HG03558 (cell line): ENCODE results near the gene RITA1.

Experiments used
- ATAC-seq: cut with Tn5 transposase; IDR thresholded peaks from one replicate; pipeline ENCODE4 v1.9.1; 2021; ENCODE audit warnings: moderate number of reproducible peaks; ENCODE audit not compliant: unreplicated experiment; ENCODE audit errors: extremely low read depth

RITA1 gene

DNA sequence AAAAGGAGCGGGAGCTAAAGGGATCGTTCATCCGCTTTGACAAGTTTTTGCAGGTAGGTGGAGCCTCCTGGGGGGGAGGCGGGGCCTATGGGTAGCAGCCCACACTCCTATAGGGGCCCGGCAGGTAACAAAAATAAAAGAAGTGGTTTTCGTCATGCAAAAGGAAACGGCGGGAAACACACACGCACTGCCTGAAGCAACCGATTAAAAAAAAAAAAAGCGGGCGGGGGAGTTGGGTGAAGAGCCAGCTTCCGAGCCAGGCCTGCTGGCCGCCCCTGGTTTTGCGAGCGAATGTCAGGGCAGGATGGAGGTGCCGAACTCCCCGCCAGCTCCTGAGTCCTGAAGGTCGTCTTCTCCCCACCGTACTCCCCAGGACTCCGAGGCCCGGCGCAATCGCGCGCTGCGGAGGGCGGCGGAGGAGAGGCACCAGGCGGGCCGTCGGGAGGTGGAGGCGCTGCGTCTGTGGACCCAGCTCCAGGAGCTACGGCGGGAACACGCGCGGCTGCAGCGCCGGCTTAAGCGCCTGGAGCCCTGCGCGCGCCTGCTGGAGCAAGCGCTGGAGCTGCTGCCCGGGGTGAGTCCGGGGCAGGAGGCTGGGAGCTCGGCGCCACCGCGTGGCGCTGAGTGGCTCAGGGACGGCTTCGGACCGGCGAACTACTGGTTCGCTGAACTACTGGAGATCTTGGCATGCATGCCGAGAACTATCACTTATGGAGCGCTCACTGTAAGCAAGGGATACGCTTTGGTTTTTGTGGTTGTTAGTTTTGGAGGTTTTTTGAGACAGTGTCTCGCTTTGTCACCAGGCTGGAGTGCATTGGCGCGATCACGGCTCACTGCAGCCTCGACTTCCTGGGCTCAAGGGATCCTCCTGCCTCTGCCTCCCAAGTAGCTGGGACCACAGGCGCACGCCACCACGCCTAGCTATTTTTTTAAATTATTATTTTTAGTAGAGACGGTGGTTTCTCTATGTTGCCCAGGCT, 32.4 kb upstream of the RITA1 start:
- ATAC-seq: no peak

DNA sequence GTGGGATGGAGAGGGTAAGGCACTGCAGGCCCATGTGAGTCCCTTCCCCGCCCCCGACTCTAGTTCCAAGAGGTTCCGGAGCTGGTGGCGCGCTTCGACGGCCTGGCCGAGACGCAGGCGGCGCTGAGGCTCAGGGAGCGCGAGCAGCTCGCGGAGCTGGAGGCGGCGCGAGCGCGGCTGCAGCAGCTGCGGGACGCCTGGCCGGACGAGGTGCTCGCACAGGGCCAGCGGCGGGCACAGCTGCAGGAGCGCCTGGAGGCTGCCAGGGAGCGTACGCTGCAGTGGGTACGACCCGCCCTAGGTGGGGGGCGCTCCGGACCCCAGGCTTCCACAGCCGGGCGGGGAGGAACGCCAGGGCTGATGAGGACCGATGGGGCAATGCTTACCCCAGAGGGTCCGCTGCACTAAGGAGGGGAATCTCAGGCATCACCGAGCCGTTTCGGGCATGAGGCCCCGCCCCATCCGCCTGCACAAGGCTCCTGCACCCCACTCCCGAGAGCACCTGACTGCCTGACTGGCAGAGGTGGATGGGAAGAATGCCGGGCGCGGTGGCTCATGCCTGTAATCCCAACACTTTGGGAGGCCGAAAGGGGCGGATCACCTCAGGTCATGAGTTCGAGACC, 31.1 kb upstream of the RITA1 start:
- ATAC-seq: no peak

DNA sequence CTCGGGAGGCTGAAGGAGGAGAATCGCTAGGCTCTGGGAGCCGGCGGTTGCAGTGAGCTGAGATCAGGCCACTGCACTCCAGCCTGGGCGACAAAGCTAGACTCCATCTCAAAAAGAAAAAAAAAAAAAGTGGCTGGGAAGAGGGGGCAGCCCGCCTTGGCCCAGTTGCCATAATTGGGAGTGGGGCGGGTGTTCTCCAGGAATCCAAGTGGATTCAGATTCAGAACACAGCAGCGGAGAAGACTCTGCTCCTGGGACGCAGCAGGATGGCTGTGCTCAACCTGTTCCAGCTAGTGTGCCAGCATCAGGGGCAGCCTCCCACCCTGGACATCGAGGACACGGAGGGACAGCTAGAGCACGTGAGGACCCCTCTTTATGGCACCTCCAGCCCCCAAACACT, 30.5 kb upstream of the RITA1 start:
- no peak for ATAC-seq

DNA sequence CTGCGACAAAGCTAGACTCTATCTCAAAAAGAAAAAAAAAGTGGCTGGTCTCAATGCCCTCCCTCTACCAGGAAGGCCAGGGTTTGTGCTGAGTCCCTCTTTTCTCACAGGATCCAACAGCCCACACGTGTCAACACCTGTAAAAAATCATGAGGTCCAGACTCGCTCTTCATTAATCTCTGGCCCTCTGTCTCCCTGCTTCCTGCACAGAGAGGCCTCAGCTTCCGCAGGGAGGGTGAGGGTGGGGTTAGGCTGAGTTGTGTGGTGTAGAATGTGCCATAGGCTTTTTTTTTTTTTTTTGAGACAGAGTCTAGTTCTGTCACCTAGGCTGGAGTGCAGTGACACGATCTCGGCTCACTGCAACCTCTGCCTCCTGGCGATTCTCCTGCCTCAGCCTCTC, 29.9 kb upstream of the RITA1 start:
- no peak for ATAC-seq

DNA sequence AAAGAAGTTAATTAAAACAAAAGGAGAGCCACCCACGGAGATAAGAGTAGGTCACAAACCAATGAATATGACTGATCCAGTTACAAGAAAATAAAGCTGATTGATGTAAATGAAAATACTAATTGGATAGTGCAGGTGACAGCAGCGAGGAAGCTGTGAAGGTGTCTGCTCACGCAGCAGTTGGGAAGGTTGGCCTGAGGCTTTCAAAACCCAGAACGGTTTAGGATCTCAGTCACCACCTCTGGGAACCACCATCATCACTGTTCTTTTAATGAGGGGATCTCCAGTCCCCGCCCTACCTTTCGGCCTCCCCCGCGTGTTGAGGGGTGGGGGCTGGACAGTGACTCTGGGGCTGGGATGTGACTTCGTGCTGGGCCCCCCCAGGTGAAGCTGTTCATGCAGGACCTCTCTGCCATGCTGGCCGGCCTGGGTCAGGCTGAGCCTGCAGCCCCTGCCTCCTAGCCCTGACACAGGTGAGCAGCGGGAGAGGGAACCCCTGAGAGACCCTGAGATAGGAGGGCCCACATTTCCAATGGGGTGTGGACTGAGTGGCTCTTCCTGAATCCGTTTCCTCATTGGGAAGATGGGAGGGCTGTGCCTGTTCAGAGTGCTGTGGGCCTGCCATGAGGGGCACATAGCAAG, 28.2 kb upstream of the RITA1 start:
- no peak for ATAC-seq

DNA sequence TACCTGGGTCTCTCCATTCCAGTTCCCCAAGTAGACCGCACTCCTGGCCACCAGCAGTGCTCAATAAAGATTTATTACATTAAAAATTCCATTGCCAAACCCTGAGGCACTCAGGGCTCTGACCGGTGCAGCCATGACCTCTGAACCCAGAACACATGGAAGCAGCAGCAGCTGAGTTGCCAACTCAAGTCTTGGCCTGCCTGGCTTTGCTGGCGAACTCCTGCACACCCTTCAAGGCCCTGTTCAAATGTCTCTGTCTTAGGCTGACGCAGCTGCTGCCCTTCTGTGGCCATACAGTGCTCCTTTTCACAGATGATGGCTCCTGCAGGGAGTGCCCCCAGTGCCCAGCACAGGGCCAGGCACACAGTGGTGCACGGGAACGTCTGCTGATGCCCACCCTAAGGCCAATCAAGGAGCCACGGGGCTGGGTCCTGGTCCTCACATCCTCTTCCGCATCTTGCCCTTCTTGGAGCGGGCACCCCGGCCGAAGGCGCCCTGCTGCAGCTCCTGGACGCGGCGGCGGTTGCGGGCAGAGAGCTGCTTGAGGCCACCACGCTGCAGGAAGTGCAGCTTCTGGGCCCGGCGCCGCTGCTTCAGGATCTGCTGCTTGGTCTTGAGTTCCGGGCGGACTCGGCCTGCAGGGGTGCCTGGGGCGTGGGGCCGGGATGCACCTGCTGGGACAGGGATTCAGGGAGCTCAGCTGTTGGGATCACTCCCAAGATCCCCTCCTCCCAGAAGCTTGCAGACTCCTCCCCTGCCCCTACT, 26.9 kb upstream of the RITA1 start:
- ATAC-seq: no peak

DNA sequence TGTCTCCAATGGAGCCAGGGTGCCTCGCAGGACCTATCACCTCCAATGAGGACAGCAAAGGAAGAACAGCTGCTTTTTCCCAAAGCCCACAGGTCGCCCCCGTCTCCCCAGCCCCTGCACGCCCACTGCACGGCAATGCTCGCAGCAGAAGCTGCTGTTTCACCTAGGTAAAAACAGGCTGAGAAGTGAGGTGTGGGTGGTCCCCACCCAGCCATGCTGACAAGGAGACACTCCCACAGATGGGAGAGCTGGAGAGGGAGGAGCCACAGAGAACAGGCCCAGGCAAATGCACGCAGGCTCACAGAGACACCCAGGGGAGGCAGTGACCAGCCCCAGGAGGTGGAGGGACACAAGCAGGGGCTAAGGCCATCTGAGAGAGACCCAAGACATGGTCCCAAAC, 25.6 kb upstream of the RITA1 start:
- ATAC-seq: no peak

DNA sequence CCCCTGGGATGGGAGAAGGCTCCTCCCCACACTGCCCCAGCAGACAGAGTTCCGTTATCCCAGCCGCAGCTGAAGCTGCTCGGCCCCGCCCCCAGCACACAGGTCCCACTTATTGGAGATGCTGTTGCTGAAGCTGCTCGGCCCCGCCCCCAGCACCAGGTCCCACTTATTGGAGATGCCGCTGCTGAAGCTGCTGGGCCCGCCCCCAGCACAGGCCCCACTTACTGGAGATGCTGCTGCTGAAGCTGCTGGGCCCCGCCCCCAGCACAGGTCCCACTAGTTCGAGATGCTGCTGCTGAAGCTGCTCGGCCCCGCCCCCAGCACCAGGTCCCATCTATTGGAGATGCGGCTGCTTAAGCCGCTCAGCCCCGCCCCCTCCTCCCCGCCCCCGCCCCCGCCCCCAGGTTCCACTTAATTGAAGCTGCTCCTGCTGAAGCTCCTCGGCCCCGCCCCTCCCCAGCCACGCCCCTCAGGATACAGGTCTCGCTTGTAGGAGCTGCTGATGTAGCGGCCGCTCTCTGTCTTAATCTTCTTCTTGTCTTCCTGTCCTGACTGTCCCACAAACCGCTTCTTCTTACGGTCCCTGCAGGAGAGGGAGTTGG, 24.0 kb upstream of the RITA1 start:
- ATAC-seq: no peak

DNA sequence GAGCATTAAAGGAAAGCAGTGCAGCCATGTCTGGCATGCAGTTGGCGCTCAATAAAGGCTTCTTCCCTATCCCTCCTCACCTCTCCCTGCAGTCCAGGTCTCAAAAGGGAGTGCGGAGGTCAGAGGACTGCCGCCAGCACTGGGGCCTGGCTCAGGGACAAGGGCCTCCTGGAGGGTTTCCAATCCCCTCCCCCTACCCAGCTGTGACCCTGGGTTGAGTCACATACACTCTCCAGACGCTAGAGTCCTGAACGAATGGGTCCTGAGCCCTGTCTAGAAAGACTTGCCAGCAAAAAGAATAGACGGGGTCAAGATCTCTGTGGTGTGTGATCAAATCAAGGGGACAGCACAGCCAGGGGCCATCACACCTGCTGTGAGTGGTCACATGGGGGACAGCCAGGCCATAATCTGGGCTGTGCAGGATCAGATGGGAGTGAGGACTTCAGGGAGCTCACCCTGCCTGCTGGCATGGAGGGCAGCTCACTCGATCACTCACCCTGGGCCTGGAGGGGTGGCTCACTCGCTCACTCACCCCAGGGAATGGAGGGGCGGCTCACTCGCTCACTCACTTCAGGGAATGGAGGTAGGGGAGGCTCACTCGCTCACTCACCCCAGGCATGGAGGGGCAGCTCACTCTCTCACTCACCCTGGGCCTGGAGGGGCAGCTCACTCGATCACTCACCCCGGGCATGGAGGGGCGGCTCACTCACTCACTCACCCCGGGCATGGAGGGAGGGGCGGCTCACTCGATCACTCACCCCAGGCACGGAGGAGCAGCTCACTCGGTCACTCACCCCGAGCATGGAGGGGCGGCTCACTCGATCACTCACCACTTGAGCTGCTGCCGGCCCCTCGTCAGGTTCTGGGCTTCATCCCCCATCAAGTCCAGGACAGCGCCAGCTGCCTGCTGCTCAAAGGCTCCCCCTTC, 23.2 kb upstream of the RITA1 start:
- ATAC-seq: no peak

DNA sequence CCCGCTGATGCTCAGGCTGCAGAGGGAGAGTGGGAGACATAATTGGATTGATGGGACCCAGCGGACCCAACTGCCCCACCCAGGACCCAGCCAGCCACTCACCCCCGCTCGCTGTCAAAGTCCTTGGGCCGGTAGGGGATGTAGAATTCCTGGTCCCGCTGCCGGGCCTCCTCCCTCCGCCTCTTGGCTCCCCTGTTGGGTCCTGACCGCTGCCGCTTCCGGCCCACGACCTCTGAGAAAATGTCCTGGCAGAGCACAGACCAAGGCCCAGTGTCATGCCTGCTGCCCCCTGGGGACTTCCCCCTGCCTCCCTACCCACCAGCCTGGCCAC, 22.5 kb upstream of the RITA1 start:
- no peak for ATAC-seq

DNA sequence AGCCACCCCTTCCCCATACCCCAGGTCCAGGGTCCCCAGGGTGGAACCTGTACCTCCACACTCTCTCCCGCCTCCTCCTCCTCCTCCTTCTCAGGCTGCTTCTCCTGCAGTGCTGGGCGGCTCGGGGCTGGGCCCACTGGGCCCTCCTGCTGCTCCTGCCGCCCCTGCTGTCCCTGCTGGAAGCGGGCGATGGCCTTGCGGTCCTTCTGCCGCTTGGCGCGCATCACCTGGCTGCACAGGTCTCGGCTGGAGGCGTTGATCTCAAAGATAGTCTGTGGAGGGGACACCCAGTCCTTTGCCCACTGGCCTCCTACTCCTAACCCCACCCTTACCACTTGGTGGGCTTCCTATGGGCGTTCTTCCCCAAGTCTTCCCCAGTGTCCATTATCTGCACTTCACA, 21.5 kb upstream of the RITA1 start:
- ATAC-seq: no peak

DNA sequence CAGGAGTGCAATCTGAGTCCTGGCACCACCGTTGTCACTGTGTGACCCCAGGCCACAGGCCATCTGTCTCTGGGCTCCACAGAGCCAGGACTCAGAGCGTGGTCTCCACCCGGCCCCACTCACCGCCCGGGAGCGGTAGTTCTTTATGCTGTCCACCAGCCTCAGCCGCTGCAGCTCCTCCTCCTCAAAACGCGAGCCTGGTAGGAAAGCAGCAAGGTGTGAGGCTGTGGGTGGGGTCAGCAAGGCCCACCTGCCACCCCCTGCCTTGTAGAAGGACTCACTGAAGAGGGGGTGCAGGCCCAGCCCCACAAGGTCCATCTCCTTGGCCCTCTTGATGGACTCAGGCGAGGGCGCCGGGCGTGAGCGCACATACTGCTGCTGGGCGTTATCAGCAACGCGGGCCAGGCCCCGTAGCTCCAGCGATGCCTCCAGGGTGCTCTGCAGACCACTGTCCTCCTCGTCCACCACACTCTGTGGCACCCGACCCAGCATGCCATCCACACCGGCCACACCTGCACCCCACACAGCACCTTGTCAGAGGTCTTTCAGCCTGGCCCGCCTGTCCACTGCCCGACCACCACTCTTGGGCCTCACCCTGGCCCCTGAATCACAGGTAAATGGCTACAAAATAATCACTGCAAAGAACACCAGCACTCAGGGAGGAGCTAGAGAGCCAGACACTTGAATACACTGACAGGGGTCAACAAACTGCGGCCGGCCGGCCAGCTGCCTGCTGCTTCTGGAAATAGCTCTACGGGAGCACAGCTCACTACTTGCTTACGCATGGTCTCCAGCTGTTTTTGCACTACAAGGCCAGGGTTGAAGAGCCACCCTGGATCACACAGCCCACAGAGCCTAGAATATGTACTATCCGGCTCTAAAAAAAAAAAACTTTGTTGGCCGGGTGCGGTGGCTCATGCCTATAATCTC, 19.7 kb upstream of the RITA1 start:
- ATAC-seq: no peak

DNA sequence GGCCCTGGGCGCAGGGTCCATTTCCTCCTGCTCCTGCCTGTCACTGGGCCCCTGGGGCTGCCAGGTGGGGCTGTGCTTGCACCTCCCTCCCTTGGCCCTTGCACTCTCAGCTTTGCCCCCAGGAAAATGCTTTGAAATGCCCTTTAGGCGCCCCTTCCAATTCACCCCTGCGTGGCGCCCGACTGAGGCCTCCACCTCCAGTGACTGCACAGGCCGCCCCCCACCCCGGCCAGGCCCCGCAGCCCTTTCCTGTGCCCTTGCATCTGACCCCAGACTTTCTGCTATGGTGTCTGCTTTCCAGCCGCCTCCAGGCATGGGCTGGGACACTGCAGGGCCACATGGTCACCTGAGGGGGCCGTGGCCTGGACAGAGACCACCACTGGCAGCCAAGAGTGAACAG, 17.7 kb upstream of the RITA1 start:
- ATAC-seq: no peak

DNA sequence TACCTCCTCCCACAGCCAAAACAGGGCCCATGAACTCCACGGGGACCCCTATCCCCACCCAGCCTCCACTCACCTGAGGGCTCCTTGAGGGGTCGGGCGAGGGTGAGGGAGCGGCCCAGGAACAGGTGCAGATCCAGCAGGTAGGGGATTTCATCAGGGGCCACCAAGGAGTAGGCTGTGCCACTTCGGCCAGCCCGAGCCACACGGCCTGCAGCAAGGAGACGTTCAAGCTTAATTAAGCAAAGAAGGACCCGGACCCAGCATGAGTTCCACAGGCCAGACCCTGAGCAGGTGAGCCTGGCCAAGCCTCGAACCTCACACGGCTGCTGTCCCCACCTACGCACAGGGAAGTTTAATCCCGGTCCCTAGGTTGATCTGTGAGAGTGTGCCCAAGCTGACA, 15.8 kb upstream of the RITA1 start:
- no peak for ATAC-seq

DNA sequence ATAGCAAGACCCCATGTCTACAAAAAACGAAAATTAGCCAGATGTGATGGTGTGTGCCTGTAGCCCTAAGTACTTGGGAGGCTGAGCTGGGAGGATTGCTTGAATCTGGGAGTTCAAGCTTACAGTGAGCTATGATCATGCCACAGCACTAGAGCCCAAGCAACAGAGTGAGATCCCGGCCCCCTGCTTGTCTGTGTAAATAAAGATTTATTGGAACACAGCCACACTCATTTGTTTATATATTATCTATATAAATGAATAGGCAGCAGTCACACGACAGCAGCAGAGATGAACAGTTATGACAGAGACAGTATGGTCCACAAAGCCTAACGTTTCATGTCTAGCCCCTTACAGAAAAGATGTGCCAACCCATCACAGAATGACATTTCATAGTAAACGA, 15.1 kb upstream of the RITA1 start:
- no peak for ATAC-seq

DNA sequence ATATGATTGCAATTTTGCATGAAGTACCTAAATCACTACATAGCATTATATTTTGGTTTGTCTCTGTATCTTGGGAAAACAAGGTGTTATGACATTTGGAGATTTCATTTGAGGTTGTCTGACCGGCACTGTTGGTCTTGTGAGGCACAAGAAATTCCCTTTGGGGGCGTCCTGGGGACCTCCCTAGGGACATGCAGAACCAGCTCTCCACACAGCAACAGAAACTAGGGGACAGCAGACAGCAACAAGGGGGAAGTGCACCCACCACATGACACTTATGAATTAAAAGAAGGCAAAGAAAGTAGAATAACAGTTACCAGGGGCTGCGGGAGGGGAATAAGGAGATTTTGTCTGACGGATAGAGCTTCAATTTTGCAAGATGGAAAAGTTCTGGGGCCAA, 14.6 kb upstream of the RITA1 start:
- no peak for ATAC-seq

DNA sequence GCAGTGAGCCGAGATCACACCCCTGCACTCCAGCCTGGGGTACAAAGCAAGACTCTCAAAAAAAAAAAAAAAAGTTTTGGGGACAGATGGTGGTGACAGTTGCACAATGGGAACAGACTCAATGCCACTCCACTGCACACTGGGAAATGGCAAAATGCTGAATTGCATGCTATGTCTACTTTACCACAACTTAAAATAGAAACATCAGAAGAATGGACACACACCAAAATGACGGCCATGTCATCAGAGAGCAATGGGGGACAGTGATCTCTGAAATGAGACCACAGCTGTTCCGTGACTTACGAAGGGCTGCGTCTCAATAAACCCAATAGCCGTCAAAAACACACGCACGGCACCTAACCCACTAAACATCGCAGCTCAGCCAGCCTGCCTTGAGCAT, 14.0 kb upstream of the RITA1 start:
- ATAC-seq: no peak

DNA sequence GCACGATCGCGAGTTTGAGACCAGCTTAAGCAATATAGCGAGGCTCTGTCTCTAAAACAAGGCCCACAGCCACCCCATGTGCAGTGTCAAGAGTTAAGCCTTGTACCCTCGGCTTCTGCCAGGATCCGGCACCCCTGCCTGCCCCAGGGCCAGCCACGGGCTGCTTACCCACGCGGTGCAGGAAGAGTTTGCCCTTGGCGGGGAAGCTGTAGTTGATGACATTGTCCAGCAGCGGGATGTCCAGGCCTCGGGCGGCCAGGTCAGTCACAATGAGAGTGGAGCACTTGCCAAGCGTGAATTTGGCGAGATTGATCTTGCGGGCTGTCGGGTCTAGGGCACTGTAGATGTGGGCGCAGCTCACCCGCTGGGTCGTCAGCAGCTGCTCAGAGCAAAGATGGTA, 13.3 kb upstream of the RITA1 start:
- no peak for ATAC-seq
